ENCODE data around the gene BCAM. TPM values are rescaled to one million over a fixed set of nuclear protein-coding genes. Genes with fewer than 3 reads are reported as not detected.

The BCAM gene
- total and polyA plus RNA-seq, 2 of the 4 experiments (the other 2 are of a cell fraction) = 2.3 to 35.7 TPM

DNA sequence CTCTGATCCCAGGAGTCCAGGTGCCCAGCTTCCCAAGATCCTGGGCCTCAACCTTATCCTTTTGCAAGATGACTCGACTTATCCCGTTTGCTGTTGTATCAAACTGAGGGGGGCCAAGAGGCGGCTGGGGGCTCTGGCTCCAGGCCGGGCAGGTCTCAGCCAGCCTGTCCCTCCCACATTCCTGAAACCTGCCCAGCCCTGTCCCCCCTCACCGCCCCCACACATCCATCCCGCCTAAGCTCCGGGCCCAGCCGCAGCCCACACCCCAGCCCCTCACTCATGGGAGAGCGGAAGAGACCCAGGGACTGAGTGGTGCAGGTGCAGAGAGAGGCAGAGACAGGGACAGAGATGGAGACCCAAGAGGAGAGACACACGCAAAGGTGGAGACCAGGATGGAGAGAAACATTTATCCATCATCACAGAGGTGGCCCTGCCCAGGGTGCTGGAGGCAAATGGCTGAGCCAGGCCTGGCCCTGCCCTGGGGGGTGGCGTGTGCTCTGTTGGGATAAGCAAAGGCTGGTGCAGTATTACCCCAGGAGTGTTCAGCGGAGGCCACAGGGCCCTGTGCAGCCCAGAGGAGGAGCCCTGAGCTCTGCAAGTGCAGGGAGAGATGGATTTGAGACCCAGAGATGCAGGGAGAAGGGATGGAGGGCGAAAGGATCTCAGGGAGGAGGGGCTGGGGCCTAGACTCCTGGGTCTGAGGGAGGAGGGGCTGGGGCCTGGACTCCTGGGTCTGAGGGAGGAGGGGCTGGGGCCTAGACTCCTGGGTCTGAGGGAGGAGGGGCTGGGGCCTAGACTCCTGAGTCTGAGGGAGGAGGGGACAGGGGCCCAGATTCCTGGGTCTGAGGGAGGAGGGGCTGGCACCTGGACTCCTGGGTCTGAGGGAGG is 1.6 kb downstream of the BCAM start:
- Histone ChIP-seq H3K36me3 (ENCODE audit: control insufficient read depth, insufficient read depth, low read length) (peaks cover 16% of the 10 kb centered on the region), H2BK120ac (ENCODE audit: low read depth, low read length) (no peak overlapping the region), H3K27ac (ENCODE audit: insufficient read depth, low read length) (no peak overlapping the region), H4K20me1 (ENCODE audit: insufficient read depth, low read length) (no peaks in the 10 kb centered on the region), H3K9ac (ENCODE audit: low read depth, low read length) (no peak overlapping the region), H2BK15ac (ENCODE audit: low read depth, low read length) (no peak overlapping the region), H3K4ac (ENCODE audit: low read depth, low read length) (no peak overlapping the region), H3K4me2 (ENCODE audit: low read depth, low read length) (no peak overlapping the region), H2AFZ (replicated peaks; ENCODE audit: low read length, poor library complexity) (no peak overlapping the region), H3K9me3 (ENCODE audit: control insufficient read depth, insufficient read depth, low read length) (no peaks in the 10 kb centered on the region), H3K79me1 (ENCODE audit: low read depth in 1 of 2, low read length in 2 of 2) (peaks cover 5 to 9% of the 10 kb centered on the region in 2 experiments; a peak in 2 of 4 replicates), H2AK9ac (replicated peaks; ENCODE audit: low read depth, low read length, poor library complexity) (no peak overlapping the region), H4K8ac (ENCODE audit: low read depth in 2 of 2, low read length in 2 of 2) (no peak overlapping the region), H2BK20ac (ENCODE audit: low read depth, low read length) (no peak overlapping the region), H2BK5ac (ENCODE audit: low read depth, low read length, poor library complexity, severe bottlenecking) (no peak overlapping the region), H3K18ac (ENCODE audit: low read depth, low read length) (no peak overlapping the region), H3K14ac (replicated peaks; ENCODE audit: low read depth, low read length) (no peak overlapping the region), H4K5ac (ENCODE audit: low read depth, low read length) (no peak overlapping the region), H4K91ac (ENCODE audit: insufficient read depth, low read depth, low read length) (no peak overlapping the region), H3K9me1 (ENCODE audit: insufficient read depth, low read length) (no peaks in the 10 kb centered on the region), H2AK5ac (ENCODE audit: low read depth, low read length) (peak overlapping the region; percentile 16; the same call in 1 of the 2 replicates), H3K4me3 (ENCODE audit: insufficient read depth, low read depth, low read length) (no peak overlapping the region), H3K4me1 (ENCODE audit: control insufficient read depth, insufficient read depth, low read length) (peaks cover 15% of the 10 kb centered on the region), H3K23ac (ENCODE audit: low read depth, low read length) (no peak overlapping the region), H3K56ac (ENCODE audit: extremely low read depth, insufficient read depth, low read length) (no peak overlapping the region), H3K27me3 (ENCODE audit: control insufficient read depth, insufficient read depth, low read length) (no peaks in the 10 kb centered on the region)
- ChIA-PET CTCF (no interaction called here), POLR2A (ENCODE audit: unreplicated experiment) (interaction anchor here (0.6 kb wide), 1 partner anchor 10 kb away, joined by 7 read pairs; no protein-coding TSS in a partner anchor)
- DNase-seq (no peak), ATAC-seq (ENCODE audit: low read depth) (no peak)
- intact Hi-C loops (cut with micrococcal nuclease) = no loop called here
- in situ Hi-C loops (cut with MboI; ENCODE audit: low sequenced_read_pairs) = no loop called here
- 100% methylated on average over 1 of the region's 13 CpGs; no CpG with 5 or more reads in 1 of the 2 experiments for WGBS, 2 experiments (ENCODE audit: extremely low coverage in 2 of 2, insufficient read length in 1 of 2)
- TF ChIP-seq POLR2A (IDR thresholded peaks at IDR 0.05; ENCODE audit: low read depth, low read length) (no peak), RCOR1 (IDR thresholded peaks at IDR 0.05; ENCODE audit: insufficient replicate concordance, low read length) (no peak)
- TF ChIP-seq, protein P1, sequence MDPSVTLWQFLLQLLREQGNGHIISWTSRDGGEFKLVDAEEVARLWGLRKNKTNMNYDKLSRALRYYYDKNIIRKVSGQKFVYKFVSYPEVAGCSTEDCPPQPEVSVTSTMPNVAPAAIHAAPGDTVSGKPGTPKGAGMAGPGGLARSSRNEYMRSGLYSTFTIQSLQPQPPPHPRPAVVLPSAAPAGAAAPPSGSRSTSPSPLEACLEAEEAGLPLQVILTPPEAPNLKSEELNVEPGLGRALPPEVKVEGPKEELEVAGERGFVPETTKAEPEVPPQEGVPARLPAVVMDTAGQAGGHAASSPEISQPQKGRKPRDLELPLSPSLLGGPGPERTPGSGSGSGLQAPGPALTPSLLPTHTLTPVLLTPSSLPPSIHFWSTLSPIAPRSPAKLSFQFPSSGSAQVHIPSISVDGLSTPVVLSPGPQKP (IDR thresholded peaks at IDR 0.05; ENCODE audit: borderline replicate concordance, low read depth, low read length) = no peak
- dilution Hi-C loops (cut with HindIII; ENCODE audit: low sequenced_read_pairs, unreplicated experiment) = no loop called here
- no TSS peak for BruUV-seq (replicated peaks)
